IMR-90 (cell line): ENCODE data around the gene ZNF467. TPM values are rescaled to one million over a fixed set of nuclear protein-coding genes. Genes with fewer than 3 reads are reported as not detected.

ENCODE experiments used
- ATAC-seq: fragments of 200-7000 bp; cut with Tn5 transposase; 2 replicates; pipeline ENCODE4 v1.9.1; 2020; ENCODE audit warnings: low read depth, mild to moderate bottlenecking, moderate library complexity
- BruUV-seq: library from RNA; stranded (reverse); fragments of 400-500 nt; replicated peaks from 2 replicates; lab custom pipeline; 2021; lab: Mats Ljungman, UMichigan
- CTCF ChIA-PET: fragments of 300-600 bp; formaldehyde crosslinking; extraction: SDS; loops from one replicate; lab custom pipeline; 2021; ENCODE audit warnings: antibody characterized with exemption; lab: Yijun Ruan, JAX
- POLR2A ChIA-PET: fragments of 300-600 bp; sonication (Branson Sonifier 250); formaldehyde crosslinking; loops from one replicate; lab custom pipeline; 2022; ENCODE audit warnings: antibody characterized with exemption; ENCODE audit not compliant: unreplicated experiment; lab: Charles Lee
- DNase-seq: peaks from one replicate; pipeline ENCODE4 v3.0.0; 2013
- H2AFZ ChIP-seq: replicated peaks from 2 replicates; pipeline ENCODE3; 2013; ENCODE audit warnings: low read length, mild to moderate bottlenecking; ENCODE audit not compliant: poor library complexity
- H2AK5ac ChIP-seq: 2 replicates; pipeline ENCODE4 v1.6.1; 2013; ENCODE audit warnings: low read depth, low read length, inconsistent platforms
- H2AK9ac ChIP-seq: replicated peaks from 2 replicates; pipeline ENCODE3; 2013; ENCODE audit warnings: mild to moderate bottlenecking, low read depth, low read length, moderate library complexity; ENCODE audit not compliant: poor library complexity
- H2BK120ac ChIP-seq: 2 replicates; pipeline ENCODE4 v1.6.1; 2013; ENCODE audit warnings: low read depth, low read length, inconsistent platforms
- H2BK15ac ChIP-seq: 3 replicates; pipeline ENCODE4 v1.6.1; 2013; ENCODE audit warnings: low read depth, low read length, inconsistent platforms
- H2BK20ac ChIP-seq: 2 replicates; pipeline ENCODE4 v1.6.1; 2013; ENCODE audit warnings: low read depth, mild to moderate bottlenecking, inconsistent platforms, low read length, moderate library complexity
- H2BK5ac ChIP-seq: 2 replicates; pipeline ENCODE4 v1.6.1; 2013; ENCODE audit warnings: mild to moderate bottlenecking, low read depth, low read length, inconsistent platforms; ENCODE audit not compliant: poor library complexity, severe bottlenecking
- H3K14ac ChIP-seq: replicated peaks from 2 replicates; pipeline ENCODE4 v1.6.1; 2013; ENCODE audit warnings: low read depth, low read length, inconsistent platforms
- H3K18ac ChIP-seq: 2 replicates; pipeline ENCODE4 v1.6.1; 2013; ENCODE audit warnings: low read depth, low read length, control low read depth
- H3K23ac ChIP-seq: 2 replicates; pipeline ENCODE4 v1.6.1; 2013; ENCODE audit warnings: low read depth, low read length, inconsistent platforms
- H3K27ac ChIP-seq: 2 replicates; pipeline ENCODE4 v1.5.1; 2013; ENCODE audit warnings: mild to moderate bottlenecking, control low read depth, low read length; ENCODE audit not compliant: insufficient read depth
- H3K27me3 ChIP-seq: 2 replicates; pipeline ENCODE4 v1.6.1; 2013; ENCODE audit warnings: low read length; ENCODE audit not compliant: control insufficient read depth, insufficient read depth
- H3K36me3 ChIP-seq: 2 replicates; pipeline ENCODE4 v1.6.1; 2013; ENCODE audit warnings: low read length, mixed read lengths; ENCODE audit not compliant: control insufficient read depth, insufficient read depth
- H3K4ac ChIP-seq: 2 replicates; pipeline ENCODE4 v1.6.1; 2013; ENCODE audit warnings: low read depth, low read length, inconsistent platforms
- H3K4me1 ChIP-seq: 2 replicates; pipeline ENCODE4 v1.6.1; 2013; ENCODE audit warnings: low read length, mixed read lengths; ENCODE audit not compliant: control insufficient read depth, insufficient read depth
- H3K4me2 ChIP-seq: 2 replicates; pipeline ENCODE4 v1.6.1; 2013; ENCODE audit warnings: low read depth, mild to moderate bottlenecking, control low read depth, low read length, moderate library complexity
- H3K4me3 ChIP-seq: 2 replicates; pipeline ENCODE4 v1.5.1; 2013; ENCODE audit warnings: low read depth, mild to moderate bottlenecking, control low read depth, low read length, moderate library complexity; ENCODE audit not compliant: insufficient read depth
- H3K56ac ChIP-seq: 2 replicates; pipeline ENCODE4 v1.6.1; 2013; ENCODE audit warnings: low read length, inconsistent platforms; ENCODE audit not compliant: insufficient read depth; ENCODE audit errors: extremely low read depth
- H3K79me1 ChIP-seq, 2 experiments: 2 replicates each; pipeline ENCODE4 v1.6.1; 2013; ENCODE audit warnings: low read length in 2 of 2, inconsistent platforms in 1 of 2, low read depth in 1 of 2
- H3K9ac ChIP-seq: 2 replicates; pipeline ENCODE4 v1.6.1; 2013; ENCODE audit warnings: low read depth, low read length, control low read depth
- H3K9me1 ChIP-seq: 2 replicates; pipeline ENCODE4 v1.6.1; 2013; ENCODE audit warnings: low read length, inconsistent platforms; ENCODE audit not compliant: insufficient read depth
- H3K9me3 ChIP-seq: 2 replicates; pipeline ENCODE4 v1.6.1; 2013; ENCODE audit warnings: low read length; ENCODE audit not compliant: control insufficient read depth, insufficient read depth
- H4K20me1 ChIP-seq: 2 replicates; pipeline ENCODE4 v1.6.1; 2013; ENCODE audit warnings: low read length, inconsistent platforms; ENCODE audit not compliant: insufficient read depth
- H4K5ac ChIP-seq: 2 replicates; pipeline ENCODE4 v1.6.1; 2013; ENCODE audit warnings: mild to moderate bottlenecking, low read depth, low read length, control low read depth
- H4K8ac ChIP-seq, 2 experiments: 2 replicates each; pipeline ENCODE4 v1.6.1; 2013; ENCODE audit warnings: low read depth in 2 of 2, low read length in 2 of 2, control low read depth in 1 of 2, inconsistent platforms in 1 of 2
- H4K91ac ChIP-seq: 2 replicates; pipeline ENCODE4 v1.6.1; 2013; ENCODE audit warnings: low read depth, low read length, inconsistent platforms; ENCODE audit not compliant: insufficient read depth
- CEBPB ChIP-seq: IDR thresholded peaks from 2 replicates; pipeline ENCODE4 v1.6.1; 2012; ENCODE audit warnings: low read depth, low read length, improper control_type of control experiment
- CHD1 ChIP-seq: IDR thresholded peaks from 2 replicates; pipeline ENCODE4 v1.6.1; 2012; ENCODE audit warnings: low read depth, low read length, improper control_type of control experiment
- MAFK ChIP-seq: IDR thresholded peaks from 2 replicates; pipeline ENCODE4 v1.6.1; 2012; ENCODE audit warnings: low read depth, low read length, improper control_type of control experiment
- NFE2L2 ChIP-seq: fragments of 150-350 bp; IDR thresholded peaks from 2 replicates; pipeline ENCODE4 v1.6.1; 2016; ENCODE audit warnings: low read depth, mild to moderate bottlenecking, low read length
- POLR2A ChIP-seq: IDR thresholded peaks from 2 replicates; pipeline ENCODE4 v1.6.1; 2012; ENCODE audit warnings: mild to moderate bottlenecking, low read depth, low read length
- RFX5 ChIP-seq: IDR thresholded peaks from 2 replicates; pipeline ENCODE4 v1.8.0; 2012; ENCODE audit warnings: low read depth, mild to moderate bottlenecking, low read length, moderate library complexity
- SMC3 ChIP-seq: fragments of 150-350 bp; IDR thresholded peaks from 2 replicates; pipeline ENCODE4 v1.6.1; 2016; ENCODE audit warnings: low read depth, mild to moderate bottlenecking, antibody characterized with exemption, low read length, moderate library complexity
- WGBS, 2 experiments: methylation state at CpG; one replicate each; pipeline versions ENCODE4 v1.1.5 to v1.1.7; 2013; ENCODE audit warnings: missing lambda C conversion rate in 2 of 2; ENCODE audit not compliant: insufficient read length in 1 of 2; ENCODE audit errors: extremely low coverage in 2 of 2; 5-methylcytosine and 5-hydroxymethylcytosine counted together
- dilution Hi-C: fragments of 300-500 bp; cut with HindIII; formaldehyde crosslinking; loops from one replicate; pipeline ENCODE4 v1.14.3; 2018; ENCODE audit warnings: low sequenced_read_pairs; ENCODE audit not compliant: unreplicated experiment
- in situ Hi-C: fragments of 300-500 bp; cut with MboI; formaldehyde crosslinking; loops from 3 replicates; pipeline ENCODE4 v1.14.3; 2019; ENCODE audit warnings: low sequenced_read_pairs, inconsistent platforms, mixed read lengths
- intact Hi-C: fragments of 100-400 bp; cut with micrococcal nuclease; formaldehyde crosslinking; loops from 2 replicates; pipeline ENCODE4 v1.10.0; 2022
- polyA plus RNA-seq, 3 experiments: library from polyadenylated mRNA; depleted of rRNA; stranded (reverse); fragments of >200 nt; gene quantifications; 2 replicates each; pipeline ENCODE4 v1.2.3, GENCODE V29; 2012; ENCODE audit warnings: low replicate concordance in 1 of 3
- total RNA-seq: library from RNA; depleted of rRNA; stranded (reverse); fragments of >200 nt; gene quantifications from 2 replicates; pipeline ENCODE4 v1.2.3, GENCODE V29; 2012
- TF ChIP-seq, protein P1 (sequence below): conservative IDR thresholded peaks from 2 replicates; pipeline ENCODE4 v1.5.1; 2012; ENCODE audit warnings: mild to moderate bottlenecking, low read depth, low read length, improper control_type of control experiment
- TF ChIP-seq, protein P2 (sequence below): fragments of 150-350 bp; IDR thresholded peaks from 2 replicates; pipeline ENCODE4 v1.6.1; 2017; ENCODE audit warnings: mild to moderate bottlenecking, antibody characterized with exemption, low read length, low read depth

ZNF467 gene
- total and polyA plus RNA-seq, 2 of the 4 experiments (the other 2 are of a cell fraction): 0.67 TPM; not detected in 1

DNA sequence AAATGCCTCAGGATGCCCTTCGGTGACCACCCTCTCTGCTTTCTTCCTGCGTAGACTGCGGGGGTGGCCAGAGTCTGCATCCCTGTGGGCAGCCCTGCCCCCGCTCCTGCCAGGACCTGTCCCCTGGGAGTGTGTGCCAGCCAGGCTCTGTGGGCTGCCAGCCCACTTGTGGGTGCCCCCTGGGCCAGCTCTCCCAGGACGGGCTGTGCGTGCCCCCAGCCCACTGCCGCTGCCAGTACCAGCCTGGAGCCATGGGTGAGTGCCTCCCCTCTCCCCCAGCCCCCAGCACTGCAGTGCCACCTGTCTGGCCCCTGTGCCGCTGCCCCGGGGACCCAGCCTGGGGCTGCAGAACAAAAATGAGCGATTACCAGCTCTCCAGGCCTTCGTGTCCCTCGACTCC, 41.7 kb upstream of the ZNF467 start:
- Histone ChIP-seq H3K4ac (no peak overlapping the region), H4K20me1 (no peaks in the 10 kb centered on the region), H2AK9ac (no peak overlapping the region), H2BK120ac (no peak overlapping the region), H3K9me3 (no peaks in the 10 kb centered on the region), H3K9ac (no peak overlapping the region), H2BK5ac (no peak overlapping the region), H3K9me1 (no peaks in the 10 kb centered on the region), H3K18ac (no peak overlapping the region), H4K91ac (no peak overlapping the region), H4K8ac (no peak overlapping the region), H2BK15ac (no peak overlapping the region), H2BK20ac (no peak overlapping the region), H3K4me1 (no peaks in the 10 kb centered on the region), H3K56ac (no peak overlapping the region), H2AK5ac (no peak overlapping the region), H2AFZ (no peak overlapping the region), H3K23ac (no peak overlapping the region), H4K5ac (no peak overlapping the region), H3K36me3 (no peaks in the 10 kb centered on the region), H3K27me3 (peaks cover 19% of the 10 kb centered on the region), H3K79me1 (no peaks in the 10 kb centered on the region), H3K4me3 (no peak overlapping the region), H3K27ac (no peak overlapping the region), H3K14ac (no peak overlapping the region), H3K4me2 (no peak overlapping the region)
- intact Hi-C loops (no loop called here), in situ Hi-C loops (no loop called here), dilution Hi-C loops (no loop called here)
- 92% methylated on average over 4 of the region's 12 CpGs; no CpG with 5 or more reads in 1 of the 2 experiments for WGBS, 2 experiments
- DNase-seq (no peak), ATAC-seq (no peak)
- BruUV-seq: no TSS peak
- CTCF ChIA-PET: no interaction called here
- TF ChIP-seq RFX5: no peak
- TF ChIP-seq, protein P1, sequence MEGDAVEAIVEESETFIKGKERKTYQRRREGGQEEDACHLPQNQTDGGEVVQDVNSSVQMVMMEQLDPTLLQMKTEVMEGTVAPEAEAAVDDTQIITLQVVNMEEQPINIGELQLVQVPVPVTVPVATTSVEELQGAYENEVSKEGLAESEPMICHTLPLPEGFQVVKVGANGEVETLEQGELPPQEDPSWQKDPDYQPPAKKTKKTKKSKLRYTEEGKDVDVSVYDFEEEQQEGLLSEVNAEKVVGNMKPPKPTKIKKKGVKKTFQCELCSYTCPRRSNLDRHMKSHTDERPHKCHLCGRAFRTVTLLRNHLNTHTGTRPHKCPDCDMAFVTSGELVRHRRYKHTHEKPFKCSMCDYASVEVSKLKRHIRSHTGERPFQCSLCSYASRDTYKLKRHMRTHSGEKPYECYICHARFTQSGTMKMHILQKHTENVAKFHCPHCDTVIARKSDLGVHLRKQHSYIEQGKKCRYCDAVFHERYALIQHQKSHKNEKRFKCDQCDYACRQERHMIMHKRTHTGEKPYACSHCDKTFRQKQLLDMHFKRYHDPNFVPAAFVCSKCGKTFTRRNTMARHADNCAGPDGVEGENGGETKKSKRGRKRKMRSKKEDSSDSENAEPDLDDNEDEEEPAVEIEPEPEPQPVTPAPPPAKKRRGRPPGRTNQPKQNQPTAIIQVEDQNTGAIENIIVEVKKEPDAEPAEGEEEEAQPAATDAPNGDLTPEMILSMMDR: no peak
- no peak for TF ChIP-seq NFE2L2
- no peak for TF ChIP-seq CHD1
- no peak for TF ChIP-seq SMC3
- no peak for TF ChIP-seq CEBPB
- TF ChIP-seq MAFK: no peak
- no peak for TF ChIP-seq POLR2A
- TF ChIP-seq, protein P2, sequence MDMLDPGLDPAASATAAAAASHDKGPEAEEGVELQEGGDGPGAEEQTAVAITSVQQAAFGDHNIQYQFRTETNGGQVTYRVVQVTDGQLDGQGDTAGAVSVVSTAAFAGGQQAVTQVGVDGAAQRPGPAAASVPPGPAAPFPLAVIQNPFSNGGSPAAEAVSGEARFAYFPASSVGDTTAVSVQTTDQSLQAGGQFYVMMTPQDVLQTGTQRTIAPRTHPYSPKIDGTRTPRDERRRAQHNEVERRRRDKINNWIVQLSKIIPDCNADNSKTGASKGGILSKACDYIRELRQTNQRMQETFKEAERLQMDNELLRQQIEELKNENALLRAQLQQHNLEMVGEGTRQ: no peak
- POLR2A ChIA-PET: no interaction called here
